ENCODE results near the gene GATAD2A.
A peak's percentile ranks its signal among the peaks of the same experiment; 100 is the strongest.

GATAD2A gene

GRCh38 chr19:19361075-19361594 lies 44.3 kb upstream of the GATAD2A start:
- no peaks in the 10 kb centered on the region for H3K9me3 ChIP-seq (ENCODE audit: control insufficient read depth, low read length)
- H4K8ac ChIP-seq (ENCODE audit: low read length): no peak overlapping the region
- H2AK5ac ChIP-seq (ENCODE audit: low read length, severe bottlenecking): no peak overlapping the region
- no peak overlapping the region for H3K14ac ChIP-seq (ENCODE audit: low read length in 2 of 2)
- peak overlapping the region; percentile 53 for H3K9ac ChIP-seq (ENCODE audit: low read length)
- no peak overlapping the region for H2BK12ac ChIP-seq (ENCODE audit: low read length in 2 of 2)
- no peak overlapping the region for H3K23ac ChIP-seq (ENCODE audit: low read length in 2 of 2)
- H3K4ac ChIP-seq (ENCODE audit: low read depth in 1 of 2, low read length in 2 of 2): no peak overlapping the region
- 38% methylated on average over 14 of the region's 14 CpGs for WGBS
- no peak overlapping the region for H2BK15ac ChIP-seq (ENCODE audit: low read depth, poor library complexity, severe bottlenecking)
- peak; percentile 88 for DNase-seq
- H3K27ac ChIP-seq (ENCODE audit: low read length, poor library complexity, severe bottlenecking): no peak overlapping the region
- no peak overlapping the region for H2BK120ac ChIP-seq (ENCODE audit: low read depth, low read length)
- no peak overlapping the region for H3K4me2 ChIP-seq (ENCODE audit: low read length, poor library complexity, severe bottlenecking)
- H3K27me3 ChIP-seq (ENCODE audit: control insufficient read depth in 1 of 2, insufficient read depth in 1 of 2, low read length in 2 of 2): no peaks in the 10 kb centered on the region
- H2BK5ac ChIP-seq (ENCODE audit: low read depth, low read length, poor library complexity, severe bottlenecking): no peak overlapping the region
- peaks cover 25 to 26% of the 10 kb centered on the region in 2 experiments for H3K36me3 ChIP-seq (ENCODE audit: control insufficient read depth in 1 of 2, insufficient read depth in 2 of 2, low read depth in 1 of 2, low read length in 2 of 2)
- H3K79me1 ChIP-seq (replicated peaks; ENCODE audit: low read length, poor library complexity, severe bottlenecking): no peaks in the 10 kb centered on the region
- no peak overlapping the region for H3K18ac ChIP-seq (ENCODE audit: low read depth in 1 of 2, low read length in 2 of 2)
- H3K4me1 ChIP-seq (ENCODE audit: control insufficient read depth, insufficient read depth, low read depth, low read length): no peaks in the 10 kb centered on the region
- peak overlapping the region in 1 of 2 experiments; percentile 23 for H3K4me3 ChIP-seq (ENCODE audit: insufficient read depth in 1 of 2, low read depth in 1 of 2, low read length in 2 of 2)
- H4K91ac ChIP-seq (ENCODE audit: low read length): no peak overlapping the region
- no peak overlapping the region for H2AFZ ChIP-seq (ENCODE audit: low read depth, low read length)

- Histone ChIP-seq H2BK5ac (ENCODE audit: low read depth, low read length, poor library complexity, severe bottlenecking) (no peak overlapping the region), H2BK120ac (ENCODE audit: low read depth, low read length) (no peak overlapping the region), H3K9me3 (ENCODE audit: control insufficient read depth, low read length) (no peaks in the 10 kb centered on the region), H3K36me3 (ENCODE audit: control insufficient read depth in 1 of 2, insufficient read depth in 2 of 2, low read depth in 1 of 2, low read length in 2 of 2) (peaks cover 15 to 16% of the 10 kb centered on the region in 2 experiments), H3K23ac (ENCODE audit: low read length in 2 of 2) (no peak overlapping the region), H3K79me1 (replicated peaks; ENCODE audit: low read length, poor library complexity, severe bottlenecking) (no peaks in the 10 kb centered on the region), H3K4ac (ENCODE audit: low read depth in 1 of 2, low read length in 2 of 2) (no peak overlapping the region), H3K14ac (ENCODE audit: low read length in 2 of 2) (no peak overlapping the region), H2BK15ac (ENCODE audit: low read depth, poor library complexity, severe bottlenecking) (no peak overlapping the region), H3K18ac (ENCODE audit: low read depth in 1 of 2, low read length in 2 of 2) (no peak overlapping the region), H2AFZ (ENCODE audit: low read depth, low read length) (no peak overlapping the region), H4K8ac (ENCODE audit: low read length) (no peak overlapping the region), H3K9ac (ENCODE audit: low read length) (no peak overlapping the region), H4K91ac (ENCODE audit: low read length) (no peak overlapping the region), H2AK5ac (ENCODE audit: low read length, severe bottlenecking) (no peak overlapping the region), H3K27ac (ENCODE audit: low read length, poor library complexity, severe bottlenecking) (no peak overlapping the region), H3K4me1 (ENCODE audit: control insufficient read depth, insufficient read depth, low read depth, low read length) (peaks cover 3% of the 10 kb centered on the region), H2BK12ac (ENCODE audit: low read length in 2 of 2) (no peak overlapping the region), H3K4me3 (ENCODE audit: insufficient read depth in 1 of 2, low read depth in 1 of 2, low read length in 2 of 2) (no peak overlapping the region), H3K27me3 (ENCODE audit: control insufficient read depth in 1 of 2, insufficient read depth in 1 of 2, low read length in 2 of 2) (no peaks in the 10 kb centered on the region), H3K4me2 (ENCODE audit: low read length, poor library complexity, severe bottlenecking) (no peak overlapping the region)
- DNase-seq: no peak
- WGBS: 76% methylated on average over 4 of the region's 4 CpGs
Observed at GRCh38 chr19:19362075-19362474, 43.4 kb upstream of the GATAD2A start.

- peak overlapping the region in 1 of 2 experiments; percentile 92 for H3K4ac ChIP-seq (ENCODE audit: low read depth in 1 of 2, low read length in 2 of 2)
- H2BK15ac ChIP-seq (ENCODE audit: low read depth, poor library complexity, severe bottlenecking): no peak overlapping the region
- H3K4me1 ChIP-seq (ENCODE audit: control insufficient read depth, insufficient read depth, low read depth, low read length): peaks cover 3% of the 10 kb centered on the region
- H2BK5ac ChIP-seq (ENCODE audit: low read depth, low read length, poor library complexity, severe bottlenecking): no peak overlapping the region
- peak overlapping the region; percentile 93 for H4K8ac ChIP-seq (ENCODE audit: low read length)
- H2AK5ac ChIP-seq (ENCODE audit: low read length, severe bottlenecking): no peak overlapping the region
- no peak overlapping the region for H3K4me3 ChIP-seq (ENCODE audit: insufficient read depth in 1 of 2, low read depth in 1 of 2, low read length in 2 of 2)
- peak; percentile 77 for DNase-seq
- H3K36me3 ChIP-seq (ENCODE audit: control insufficient read depth in 1 of 2, insufficient read depth in 2 of 2, low read depth in 1 of 2, low read length in 2 of 2): no peaks in the 10 kb centered on the region
- peak overlapping the region in 1 of 2 experiments; percentile 77 for H2BK12ac ChIP-seq (ENCODE audit: low read length in 2 of 2)
- H3K14ac ChIP-seq (ENCODE audit: low read length in 2 of 2): peak overlapping the region in 1 of 2 experiments; percentile 20
- no peaks in the 10 kb centered on the region for H3K27me3 ChIP-seq (ENCODE audit: control insufficient read depth in 1 of 2, insufficient read depth in 1 of 2, low read length in 2 of 2)
- H3K9ac ChIP-seq (ENCODE audit: low read length): peak overlapping the region; percentile 29
- peak overlapping the region in 1 of 2 experiments; percentile 66 for H3K18ac ChIP-seq (ENCODE audit: low read depth in 1 of 2, low read length in 2 of 2)
- no peak overlapping the region for H3K27ac ChIP-seq (ENCODE audit: low read length, poor library complexity, severe bottlenecking)
- no peak overlapping the region for H3K4me2 ChIP-seq (ENCODE audit: low read length, poor library complexity, severe bottlenecking)
- WGBS: 60% methylated on average over 15 of the region's 18 CpGs
- H2BK120ac ChIP-seq (ENCODE audit: low read depth, low read length): no peak overlapping the region
- H3K79me1 ChIP-seq (replicated peaks; ENCODE audit: low read length, poor library complexity, severe bottlenecking): no peaks in the 10 kb centered on the region
- H3K23ac ChIP-seq (ENCODE audit: low read length in 2 of 2): no peak overlapping the region
- peak overlapping the region; percentile 100 for H2AFZ ChIP-seq (ENCODE audit: low read depth, low read length)
- no peaks in the 10 kb centered on the region for H3K9me3 ChIP-seq (ENCODE audit: control insufficient read depth, low read length)
- no peak overlapping the region for H4K91ac ChIP-seq (ENCODE audit: low read length)
Observed at GRCh38 chr19:19366434-19367396, 38.8 kb upstream of the GATAD2A start.

- H3K18ac ChIP-seq (ENCODE audit: low read depth in 1 of 2, low read length in 2 of 2): no peak overlapping the region
- H2AK5ac ChIP-seq (ENCODE audit: low read length, severe bottlenecking): no peak overlapping the region
- H4K8ac ChIP-seq (ENCODE audit: low read length): no peak overlapping the region
- no peak overlapping the region for H3K27ac ChIP-seq (ENCODE audit: low read length, poor library complexity, severe bottlenecking)
- no peak overlapping the region for H2BK15ac ChIP-seq (ENCODE audit: low read depth, poor library complexity, severe bottlenecking)
- no peaks in the 10 kb centered on the region for H3K27me3 ChIP-seq (ENCODE audit: control insufficient read depth in 1 of 2, insufficient read depth in 1 of 2, low read length in 2 of 2)
- no peak overlapping the region for H2BK12ac ChIP-seq (ENCODE audit: low read length in 2 of 2)
- no peaks in the 10 kb centered on the region for H3K36me3 ChIP-seq (ENCODE audit: control insufficient read depth in 1 of 2, insufficient read depth in 2 of 2, low read depth in 1 of 2, low read length in 2 of 2)
- 94% methylated on average over 7 of the region's 7 CpGs for WGBS
- H3K14ac ChIP-seq (ENCODE audit: low read length in 2 of 2): no peak overlapping the region
- H3K9me3 ChIP-seq (ENCODE audit: control insufficient read depth, low read length): no peaks in the 10 kb centered on the region
- H4K91ac ChIP-seq (ENCODE audit: low read length): no peak overlapping the region
- H3K4ac ChIP-seq (ENCODE audit: low read depth in 1 of 2, low read length in 2 of 2): peak overlapping the region in 1 of 2 experiments; percentile 54
- no peak overlapping the region for H3K4me3 ChIP-seq (ENCODE audit: insufficient read depth in 1 of 2, low read depth in 1 of 2, low read length in 2 of 2)
- peaks cover 3% of the 10 kb centered on the region for H3K4me1 ChIP-seq (ENCODE audit: control insufficient read depth, insufficient read depth, low read depth, low read length)
- peak overlapping the region; percentile 23 for H2BK5ac ChIP-seq (ENCODE audit: low read depth, low read length, poor library complexity, severe bottlenecking)
- no peaks in the 10 kb centered on the region for H3K79me1 ChIP-seq (replicated peaks; ENCODE audit: low read length, poor library complexity, severe bottlenecking)
- DNase-seq: no peak
- H2AFZ ChIP-seq (ENCODE audit: low read depth, low read length): no peak overlapping the region
- H3K9ac ChIP-seq (ENCODE audit: low read length): no peak overlapping the region
- no peak overlapping the region for H3K4me2 ChIP-seq (ENCODE audit: low read length, poor library complexity, severe bottlenecking)
- H3K23ac ChIP-seq (ENCODE audit: low read length in 2 of 2): no peak overlapping the region
- no peak overlapping the region for H2BK120ac ChIP-seq (ENCODE audit: low read depth, low read length)
Observed at GRCh38 chr19:19368087-19368486, 37.4 kb upstream of the GATAD2A start.

All from mesenchymal stem cell (in vitro differentiated cells and primary cell).